Measurements from ENCODE around the gene ZC3H10. TPM values are rescaled to one million over a fixed set of nuclear protein-coding genes. Genes with fewer than 3 reads are reported as not detected.

The ZC3H10 gene
- total and polyA plus RNA-seq, 2 of the 13 experiments (the other 11 are each of a cell fraction or from before 2014, with no cell fraction given) = 0.70 to 2.3 TPM

GRCh38 chr12:56158029-56158925 is 40.2 kb downstream of the ZC3H10 start, which contains the start of gene MYL6 (continued):
- TF ChIP-seq KLF16 (CRISPR knock-in tag; IDR thresholded peaks at IDR 0.05) (0 out of 4 replicates have a peak, but pooled peaks of 1 of the 2 experiments have one; percentile 47), GATA4 (IDR thresholded peaks at IDR 0.05; ENCODE audit: borderline replicate concordance, low read depth) (peak; percentile 87; the same call in 1 of the 2 replicates), CREB1 (IDR thresholded peaks at IDR 0.05) (peak; percentile 99), CREB1 (CRISPR knock-in tag; IDR thresholded peaks at IDR 0.05) (peak; percentile 90), ZFP82 (CRISPR knock-in tag; IDR thresholded peaks at IDR 0.05; ENCODE audit: borderline replicate concordance) (0 out of 2 replicates have a peak, but pooled peaks have one; percentile 60), KMT2B (CRISPR knock-in tag; IDR thresholded peaks at IDR 0.05) (0 out of 2 replicates have a peak, but pooled peaks have one; percentile 33), ZNF792 (CRISPR knock-in tag; IDR thresholded peaks at IDR 0.05) (0 out of 2 replicates have a peak, but pooled peaks have one; percentile 42), ZNF354B (CRISPR knock-in tag; IDR thresholded peaks at IDR 0.05) (0 out of 2 replicates have a peak, but pooled peaks have one; percentile 57), ETV5 (CRISPR knock-in tag; IDR thresholded peaks at IDR 0.05; ENCODE audit: borderline replicate concordance) (peak; percentile 26; the same call in 1 of the 2 replicates), ZFP37 (CRISPR knock-in tag; IDR thresholded peaks at IDR 0.05; ENCODE audit: borderline replicate concordance) (no peak), LCORL (IDR thresholded peaks at IDR 0.05) (no peak), LCORL (CRISPR knock-in tag; IDR thresholded peaks at IDR 0.05) (peak; percentile 36; the same call in 1 of the 2 replicates), MBNL3 (CRISPR knock-in tag; conservative IDR thresholded peaks at IDR 0.05) (no peak), MAF1 (CRISPR knock-in tag; IDR thresholded peaks at IDR 0.05; ENCODE audit: borderline replicate concordance) (no peak), ATF1 (CRISPR knock-in tag; IDR thresholded peaks at IDR 0.05) (peak; percentile 57; the same call in 1 of the 2 replicates), SAP130 (CRISPR knock-in tag; IDR thresholded peaks at IDR 0.05; ENCODE audit: low read depth) (peak; percentile 75), MXI1 (IDR thresholded peaks at IDR 0.05; ENCODE audit: borderline replicate concordance, low read depth, low read length) (peak; percentile 67; the same call in 1 of the 3 replicates), ZSCAN25 (CRISPR knock-in tag; IDR thresholded peaks at IDR 0.05) (0 out of 2 replicates have a peak, but pooled peaks have one; percentile 50), ZNF138 (CRISPR knock-in tag; IDR thresholded peaks at IDR 0.05; ENCODE audit: low read depth) (0 out of 2 replicates have a peak, but pooled peaks have one; percentile 30), CAMTA2 (CRISPR knock-in tag; IDR thresholded peaks at IDR 0.05; ENCODE audit: borderline replicate concordance) (no peak), DRAP1 (CRISPR knock-in tag; IDR thresholded peaks at IDR 0.05) (peak; percentile 100), AGO2 (optimal IDR thresholded peaks at IDR 0.05; ENCODE audit: low read depth, low read length) (peak; percentile 82), BRD4 (CRISPR knock-in tag; IDR thresholded peaks at IDR 0.05) (0 out of 2 replicates have a peak, but pooled peaks have one; percentile 27)
- TF ChIP-seq, protein P1, sequence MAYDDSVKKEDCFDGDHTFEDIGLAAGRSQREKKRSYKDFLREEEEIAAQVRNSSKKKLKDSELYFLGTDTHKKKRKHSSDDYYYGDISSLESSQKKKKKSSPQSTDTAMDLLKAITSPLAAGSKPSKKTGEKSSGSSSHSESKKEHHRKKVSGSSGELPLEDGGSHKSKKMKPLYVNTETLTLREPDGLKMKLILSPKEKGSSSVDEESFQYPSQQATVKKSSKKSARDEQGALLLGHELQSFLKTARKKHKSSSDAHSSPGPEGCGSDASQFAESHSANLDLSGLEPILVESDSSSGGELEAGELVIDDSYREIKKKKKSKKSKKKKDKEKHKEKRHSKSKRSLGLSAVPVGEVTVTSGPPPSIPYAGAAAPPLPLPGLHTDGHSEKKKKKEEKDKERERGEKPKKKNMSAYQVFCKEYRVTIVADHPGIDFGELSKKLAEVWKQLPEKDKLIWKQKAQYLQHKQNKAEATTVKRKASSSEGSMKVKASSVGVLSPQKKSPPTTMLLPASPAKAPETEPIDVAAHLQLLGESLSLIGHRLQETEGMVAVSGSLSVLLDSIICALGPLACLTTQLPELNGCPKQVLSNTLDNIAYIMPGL (CRISPR knock-in tag; IDR thresholded peaks at IDR 0.05; ENCODE audit: borderline replicate concordance in 1 of 2, low read depth in 1 of 2) = peak; percentile 27 to 66; a peak in 2 of 4 replicates
- TF ChIP-seq, protein P2, sequence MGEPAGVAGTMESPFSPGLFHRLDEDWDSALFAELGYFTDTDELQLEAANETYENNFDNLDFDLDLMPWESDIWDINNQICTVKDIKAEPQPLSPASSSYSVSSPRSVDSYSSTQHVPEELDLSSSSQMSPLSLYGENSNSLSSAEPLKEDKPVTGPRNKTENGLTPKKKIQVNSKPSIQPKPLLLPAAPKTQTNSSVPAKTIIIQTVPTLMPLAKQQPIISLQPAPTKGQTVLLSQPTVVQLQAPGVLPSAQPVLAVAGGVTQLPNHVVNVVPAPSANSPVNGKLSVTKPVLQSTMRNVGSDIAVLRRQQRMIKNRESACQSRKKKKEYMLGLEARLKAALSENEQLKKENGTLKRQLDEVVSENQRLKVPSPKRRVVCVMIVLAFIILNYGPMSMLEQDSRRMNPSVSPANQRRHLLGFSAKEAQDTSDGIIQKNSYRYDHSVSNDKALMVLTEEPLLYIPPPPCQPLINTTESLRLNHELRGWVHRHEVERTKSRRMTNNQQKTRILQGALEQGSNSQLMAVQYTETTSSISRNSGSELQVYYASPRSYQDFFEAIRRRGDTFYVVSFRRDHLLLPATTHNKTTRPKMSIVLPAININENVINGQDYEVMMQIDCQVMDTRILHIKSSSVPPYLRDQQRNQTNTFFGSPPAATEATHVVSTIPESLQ (CRISPR knock-in tag; conservative IDR thresholded peaks at IDR 0.05) = 0 out of 2 replicates have a peak, but pooled peaks have one; percentile 39

Measured in HepG2 (cell line).